Activated T-helper 17 cell treated with anti-CD3 and anti-CD28 coated beads, Interleukin-2, amount 50 U/mL, for 72 hours (primary cell): Measurements from ENCODE around the gene ZDHHC21. TPM values are rescaled to one million over a fixed set of nuclear protein-coding genes. Genes with fewer than 3 reads are reported as not detected.
A peak's percentile ranks its signal among the peaks of the same experiment; 100 is the strongest.

Source experiments
- ATAC-seq: fragments of 150-1000 bp; cut with Tn5 transposase; replicated peaks from 2 replicates; pipeline ENCODE4 v1.10.0; 2021; ENCODE audit warnings: mild to moderate bottlenecking, moderate library complexity
- H3K27ac Mint-ChIP-seq: one replicate; pipeline ENCODE4 v1.8.0; 2022; ENCODE audit warnings: mixed read lengths
- H3K27me3 Mint-ChIP-seq: one replicate; pipeline ENCODE4 v1.8.0; 2022; ENCODE audit warnings: mixed read lengths
- H3K36me3 Mint-ChIP-seq: one replicate; pipeline ENCODE4 v1.8.0; 2022; ENCODE audit warnings: low read depth, mild to moderate bottlenecking, mixed read lengths
- H3K4me1 Mint-ChIP-seq: one replicate; pipeline ENCODE4 v1.8.0; 2022; ENCODE audit warnings: mixed read lengths
- H3K4me3 Mint-ChIP-seq: one replicate; pipeline ENCODE4 v1.8.0; 2022; ENCODE audit warnings: mild to moderate bottlenecking, mixed read lengths
- H3K9me3 Mint-ChIP-seq: one replicate; pipeline ENCODE4 v1.8.0; 2022; ENCODE audit warnings: mixed read lengths
- total RNA-seq, 2 donors: library from RNA; stranded (reverse); gene quantifications; one replicate each; pipeline ENCODE4 v1.2.3, GENCODE V29; 2022

The ZDHHC21 gene
- total RNA-seq, 2 donors from 2014 or later: 6.6 to 11.2 TPM

GRCh38 chr9:14616188-14616982, 76.8 kb downstream of the ZDHHC21 start:
- H3K27me3 Mint-ChIP-seq: no peaks in the 10 kb centered on the region
- H3K36me3 Mint-ChIP-seq: peaks cover 12% of the 10 kb centered on the region
- no peaks in the 10 kb centered on the region for H3K4me1 Mint-ChIP-seq
- no peak for ATAC-seq
- no peaks in the 10 kb centered on the region for H3K9me3 Mint-ChIP-seq
- H3K27ac Mint-ChIP-seq: no peak overlapping the region
- H3K4me3 Mint-ChIP-seq: no peak overlapping the region

- no peak for ATAC-seq
- H3K36me3 Mint-ChIP-seq: peaks cover 10% of the 10 kb centered on the region
- no peaks in the 10 kb centered on the region for H3K27me3 Mint-ChIP-seq
- no peaks in the 10 kb centered on the region for H3K9me3 Mint-ChIP-seq
- no peak overlapping the region for H3K4me3 Mint-ChIP-seq
- no peaks in the 10 kb centered on the region for H3K4me1 Mint-ChIP-seq
- H3K27ac Mint-ChIP-seq: no peak overlapping the region
Measured at GRCh38 chr9:14608540-14608939, 84.7 kb downstream of the ZDHHC21 start.

GRCh38 chr9:14597171-14597799, 95.9 kb downstream of the ZDHHC21 start:
- no peak for ATAC-seq
- H3K27me3 Mint-ChIP-seq: no peaks in the 10 kb centered on the region
- no peak overlapping the region for H3K4me3 Mint-ChIP-seq
- no peak overlapping the region for H3K27ac Mint-ChIP-seq
- no peaks in the 10 kb centered on the region for H3K4me1 Mint-ChIP-seq
- H3K9me3 Mint-ChIP-seq: peaks cover 15% of the 10 kb centered on the region
- H3K36me3 Mint-ChIP-seq: peaks cover 16% of the 10 kb centered on the region

- Mint-ChIP-seq H3K9me3 (peaks cover 14% of the 10 kb centered on the region), H3K36me3 (peaks cover 16% of the 10 kb centered on the region), H3K27me3 (no peaks in the 10 kb centered on the region), H3K4me3 (no peak overlapping the region), H3K27ac (no peak overlapping the region), H3K4me1 (no peaks in the 10 kb centered on the region)
- no peak for ATAC-seq
Measured at GRCh38 chr9:14593406-14593805, 99.8 kb downstream of the ZDHHC21 start.

GRCh38 chr9:14591411-14591810, 101.8 kb downstream of the ZDHHC21 start:
- H3K9me3 Mint-ChIP-seq: peaks cover 9% of the 10 kb centered on the region

GRCh38 chr9:14585730-14586473, 107.3 kb downstream of the ZDHHC21 start:
- no peak overlapping the region for H3K4me3 Mint-ChIP-seq
- H3K4me1 Mint-ChIP-seq: peaks cover 6% of the 10 kb centered on the region
- peaks cover 21% of the 10 kb centered on the region for H3K27me3 Mint-ChIP-seq
- H3K9me3 Mint-ChIP-seq: no peaks in the 10 kb centered on the region
- ATAC-seq: peak; percentile 97
- no peak overlapping the region for H3K27ac Mint-ChIP-seq
- peaks cover 4% of the 10 kb centered on the region for H3K36me3 Mint-ChIP-seq

More at GRCh38 chr9:14591411-14591810, 101.8 kb downstream of the ZDHHC21 start:
- Mint-ChIP-seq H3K27ac (no peak overlapping the region), H3K27me3 (no peaks in the 10 kb centered on the region), H3K36me3 (peaks cover 15% of the 10 kb centered on the region), H3K4me1 (no peaks in the 10 kb centered on the region), H3K4me3 (no peak overlapping the region)
- ATAC-seq: no peak

GRCh38 chr9:14584571-14584970, 108.7 kb downstream of the ZDHHC21 start:
- Mint-ChIP-seq H3K27ac (no peak overlapping the region), H3K9me3 (peaks cover 6% of the 10 kb centered on the region), H3K27me3 (peaks cover 30% of the 10 kb centered on the region), H3K36me3 (peaks cover 4% of the 10 kb centered on the region), H3K4me3 (no peak overlapping the region), H3K4me1 (peaks cover 6% of the 10 kb centered on the region)
- no peak for ATAC-seq

- Mint-ChIP-seq H3K36me3 (no peaks in the 10 kb centered on the region), H3K27me3 (peaks cover 23% of the 10 kb centered on the region), H3K27ac (no peak overlapping the region), H3K9me3 (peaks cover 16% of the 10 kb centered on the region), H3K4me1 (no peaks in the 10 kb centered on the region), H3K4me3 (no peak overlapping the region)
- ATAC-seq: no peak
Measured at GRCh38 chr9:14578030-14578429, 115.2 kb downstream of the ZDHHC21 start.

- no peaks in the 10 kb centered on the region for H3K36me3 Mint-ChIP-seq
- ATAC-seq: no peak
- no peaks in the 10 kb centered on the region for H3K27me3 Mint-ChIP-seq
- peaks cover 17% of the 10 kb centered on the region for H3K9me3 Mint-ChIP-seq
- no peak overlapping the region for H3K27ac Mint-ChIP-seq
- no peaks in the 10 kb centered on the region for H3K4me1 Mint-ChIP-seq
- no peak overlapping the region for H3K4me3 Mint-ChIP-seq
Measured at GRCh38 chr9:14574173-14574572, 119.1 kb downstream of the ZDHHC21 start.

- H3K27me3 Mint-ChIP-seq: no peaks in the 10 kb centered on the region
- no peak for ATAC-seq
- no peak overlapping the region for H3K27ac Mint-ChIP-seq
- H3K4me3 Mint-ChIP-seq: no peak overlapping the region
- no peaks in the 10 kb centered on the region for H3K36me3 Mint-ChIP-seq
- no peaks in the 10 kb centered on the region for H3K4me1 Mint-ChIP-seq
- peaks cover 12% of the 10 kb centered on the region for H3K9me3 Mint-ChIP-seq
Measured at GRCh38 chr9:14573319-14573718, 119.9 kb downstream of the ZDHHC21 start.

GRCh38 chr9:14565352-14566016, 127.7 kb downstream of the ZDHHC21 start:
- H3K27me3 Mint-ChIP-seq: peaks cover 3% of the 10 kb centered on the region
- no peaks in the 10 kb centered on the region for H3K36me3 Mint-ChIP-seq
- no peaks in the 10 kb centered on the region for H3K4me1 Mint-ChIP-seq
- peaks cover 8% of the 10 kb centered on the region for H3K9me3 Mint-ChIP-seq
- H3K4me3 Mint-ChIP-seq: no peak overlapping the region
- peak; percentile 14 for ATAC-seq
- H3K27ac Mint-ChIP-seq: no peak overlapping the region

GRCh38 chr9:14563902-14564624, 129.2 kb downstream of the ZDHHC21 start:
- Mint-ChIP-seq H3K4me1 (no peaks in the 10 kb centered on the region), H3K4me3 (no peak overlapping the region), H3K9me3 (peaks cover 4% of the 10 kb centered on the region), H3K36me3 (no peaks in the 10 kb centered on the region), H3K27ac (no peak overlapping the region), H3K27me3 (peaks cover 3% of the 10 kb centered on the region)
- ATAC-seq: no peak

GRCh38 chr9:14561929-14562405, 131.3 kb downstream of the ZDHHC21 start:
- Mint-ChIP-seq H3K9me3 (no peaks in the 10 kb centered on the region), H3K36me3 (no peaks in the 10 kb centered on the region), H3K4me3 (no peak overlapping the region), H3K27ac (no peak overlapping the region), H3K4me1 (no peaks in the 10 kb centered on the region), H3K27me3 (peaks cover 7% of the 10 kb centered on the region)
- no peak for ATAC-seq
